ENCODE results near the gene OSBPL6.
A peak's percentile ranks its signal among the peaks of the same experiment; 100 is the strongest.

Gene OSBPL6

DNA sequence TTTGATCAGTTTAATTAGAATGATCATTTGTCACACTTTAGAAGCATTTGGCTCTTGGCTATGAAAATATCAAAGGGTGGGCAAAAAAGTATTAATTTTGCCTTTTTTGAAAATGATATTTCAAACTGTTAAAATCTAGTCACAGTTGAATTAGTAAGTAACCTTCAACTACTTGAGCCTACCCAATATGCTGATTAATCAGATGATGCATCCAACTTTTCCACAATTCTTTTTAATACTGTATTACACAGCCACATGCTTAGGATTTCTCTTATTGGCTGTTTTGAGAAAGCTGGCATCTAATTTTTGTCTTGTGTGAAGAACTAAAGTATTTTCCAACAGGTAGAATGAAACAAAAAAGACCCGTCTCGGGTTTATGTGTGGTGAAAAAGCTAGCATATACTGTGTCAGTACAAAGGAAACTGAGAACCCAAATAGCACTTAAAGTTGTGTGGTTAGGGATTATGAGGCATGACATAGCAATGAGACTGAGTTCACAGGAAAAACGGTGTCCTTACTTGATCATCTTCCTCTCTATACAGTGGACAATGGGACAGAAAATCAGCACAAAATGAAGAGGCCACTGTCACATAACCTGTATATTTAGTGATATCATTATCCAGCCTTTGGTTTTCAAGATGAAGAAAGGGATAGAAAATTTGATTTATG, 11.7 kb downstream of the OSBPL6 start:
- no peak overlapping the region for H3K4me3 ChIP-seq (ENCODE audit: low read length)
- no peaks in the 10 kb centered on the region for H3K36me3 ChIP-seq (ENCODE audit: insufficient read depth, low read length)
- H3K9me3 ChIP-seq (ENCODE audit: low read length) = no peaks in the 10 kb centered on the region
- peaks cover 8% of the 10 kb centered on the region for H3K4me1 ChIP-seq (ENCODE audit: insufficient read depth, low read length)
- no peak overlapping the region for H2AFZ ChIP-seq (ENCODE audit: low read depth, low read length)
- H3K27me3 ChIP-seq (ENCODE audit: insufficient read depth, low read length) = no peaks in the 10 kb centered on the region

DNA sequence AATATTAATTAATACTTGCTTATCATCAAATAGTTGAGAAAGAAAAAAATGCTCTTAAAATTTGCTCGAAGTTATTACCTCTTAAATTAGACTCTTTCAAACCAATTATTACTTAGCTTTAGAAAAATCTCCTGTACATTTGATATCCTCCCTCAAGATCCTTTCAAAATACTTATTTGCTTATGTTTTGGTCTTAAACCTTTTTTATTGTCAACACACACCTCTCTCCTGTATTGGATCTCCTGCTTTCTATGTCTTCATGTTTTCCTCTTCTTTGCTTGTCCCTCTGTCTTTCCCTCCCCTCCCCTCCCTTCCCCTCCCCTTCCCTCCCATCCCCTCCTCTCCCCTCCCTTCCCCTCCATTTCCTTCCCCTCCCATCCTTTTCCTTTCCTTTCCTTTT, 14.0 kb downstream of the OSBPL6 start:
- H2AFZ ChIP-seq (ENCODE audit: low read depth, low read length) = no peak overlapping the region
- H3K4me1 ChIP-seq (ENCODE audit: insufficient read depth, low read length) = peaks cover 25% of the 10 kb centered on the region
- no peaks in the 10 kb centered on the region for H3K27me3 ChIP-seq (ENCODE audit: insufficient read depth, low read length)
- no peak overlapping the region for H3K4me3 ChIP-seq (ENCODE audit: low read length)
- H3K36me3 ChIP-seq (ENCODE audit: insufficient read depth, low read length) = no peaks in the 10 kb centered on the region
- no peaks in the 10 kb centered on the region for H3K9me3 ChIP-seq (ENCODE audit: low read length)

DNA sequence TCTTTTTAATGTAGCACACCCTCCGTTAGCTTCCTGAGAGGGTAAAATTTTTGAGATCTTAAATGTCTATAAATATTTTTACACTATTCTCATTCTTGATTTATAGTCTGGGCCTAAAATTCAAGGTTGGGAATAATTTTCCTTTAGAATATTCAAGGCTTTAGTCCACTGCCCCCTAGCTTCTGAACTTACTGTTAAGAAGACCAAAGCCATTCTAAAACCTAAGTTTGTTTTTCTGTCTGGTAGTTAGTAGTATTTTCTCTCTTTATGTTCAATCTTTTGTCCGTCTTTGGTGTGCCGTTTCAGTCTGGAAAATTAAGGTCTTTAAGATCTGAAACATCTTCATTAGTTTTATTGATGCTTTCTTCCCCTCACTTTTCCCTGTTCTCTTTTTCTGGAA, 14.5 kb downstream of the OSBPL6 start:
- no peaks in the 10 kb centered on the region for H3K36me3 ChIP-seq (ENCODE audit: insufficient read depth, low read length)
- no peaks in the 10 kb centered on the region for H3K9me3 ChIP-seq (ENCODE audit: low read length)
- no peak overlapping the region for H3K4me3 ChIP-seq (ENCODE audit: low read length)
- H3K27me3 ChIP-seq (ENCODE audit: insufficient read depth, low read length) = no peaks in the 10 kb centered on the region
- H2AFZ ChIP-seq (ENCODE audit: low read depth, low read length) = no peak overlapping the region
- peaks cover 25% of the 10 kb centered on the region for H3K4me1 ChIP-seq (ENCODE audit: insufficient read depth, low read length)

DNA sequence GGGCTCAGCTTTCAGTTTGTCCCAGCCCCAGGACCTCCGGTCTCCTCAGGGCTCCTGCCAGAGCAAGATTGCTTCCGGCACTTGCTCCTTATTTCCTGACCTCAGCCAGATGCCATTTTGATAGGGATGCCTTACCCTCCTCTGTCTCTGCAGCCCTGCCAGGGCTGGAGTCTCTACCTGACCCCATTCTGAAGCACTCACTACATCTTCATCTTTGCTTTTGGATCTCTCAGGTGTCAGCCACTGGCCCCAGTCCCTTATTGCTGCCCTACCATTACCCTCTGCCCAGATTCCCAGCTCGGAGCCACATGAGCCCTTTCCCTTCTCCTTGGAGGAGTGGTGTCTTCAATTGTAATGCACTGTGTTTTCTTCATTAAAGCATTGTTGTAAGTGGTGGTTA, 17.1 kb downstream of the OSBPL6 start:
- peaks cover 19% of the 10 kb centered on the region for H3K4me1 ChIP-seq (ENCODE audit: insufficient read depth, low read length)
- no peaks in the 10 kb centered on the region for H3K27me3 ChIP-seq (ENCODE audit: insufficient read depth, low read length)
- H2AFZ ChIP-seq (ENCODE audit: low read depth, low read length) = no peak overlapping the region
- H3K4me3 ChIP-seq (ENCODE audit: low read length) = no peak overlapping the region
- H3K9me3 ChIP-seq (ENCODE audit: low read length) = no peaks in the 10 kb centered on the region
- no peaks in the 10 kb centered on the region for H3K36me3 ChIP-seq (ENCODE audit: insufficient read depth, low read length)

DNA sequence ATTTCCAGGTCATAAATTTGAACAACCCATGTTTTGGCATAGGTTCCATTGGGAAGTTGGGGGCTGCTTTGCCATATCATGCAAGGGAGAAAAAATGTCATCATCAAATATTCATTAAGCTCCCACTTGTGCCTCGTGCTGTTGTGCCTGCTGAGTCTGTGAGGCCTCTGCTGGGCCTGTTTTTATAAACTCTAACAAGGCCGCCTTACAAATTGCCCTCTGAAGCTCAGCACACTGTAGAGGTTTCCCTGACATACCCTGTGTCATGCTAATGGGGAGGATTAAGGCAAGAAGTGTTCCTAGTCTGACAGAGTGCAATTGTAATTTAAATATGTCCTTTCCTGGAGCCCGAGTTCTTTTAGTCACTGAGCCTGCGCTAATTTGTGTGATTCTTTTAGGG, 17.6 kb downstream of the OSBPL6 start:
- H3K4me3 ChIP-seq (ENCODE audit: low read length) = peak overlapping the region; percentile 11
- H3K4me1 ChIP-seq (ENCODE audit: insufficient read depth, low read length) = peaks cover 19% of the 10 kb centered on the region
- no peaks in the 10 kb centered on the region for H3K9me3 ChIP-seq (ENCODE audit: low read length)
- H3K36me3 ChIP-seq (ENCODE audit: insufficient read depth, low read length) = no peaks in the 10 kb centered on the region
- H2AFZ ChIP-seq (ENCODE audit: low read depth, low read length) = no peak overlapping the region
- H3K27me3 ChIP-seq (ENCODE audit: insufficient read depth, low read length) = no peaks in the 10 kb centered on the region

GRCh38 chr2:178213991-178214390, 19.7 kb downstream of the OSBPL6 start:
- no peaks in the 10 kb centered on the region for H3K9me3 ChIP-seq (ENCODE audit: low read length)
- peaks cover 19% of the 10 kb centered on the region for H3K4me1 ChIP-seq (ENCODE audit: insufficient read depth, low read length)
- no peak overlapping the region for H2AFZ ChIP-seq (ENCODE audit: low read depth, low read length)
- H3K27me3 ChIP-seq (ENCODE audit: insufficient read depth, low read length) = no peaks in the 10 kb centered on the region
- H3K36me3 ChIP-seq (ENCODE audit: insufficient read depth, low read length) = no peaks in the 10 kb centered on the region
- no peak overlapping the region for H3K4me3 ChIP-seq (ENCODE audit: low read length)

DNA sequence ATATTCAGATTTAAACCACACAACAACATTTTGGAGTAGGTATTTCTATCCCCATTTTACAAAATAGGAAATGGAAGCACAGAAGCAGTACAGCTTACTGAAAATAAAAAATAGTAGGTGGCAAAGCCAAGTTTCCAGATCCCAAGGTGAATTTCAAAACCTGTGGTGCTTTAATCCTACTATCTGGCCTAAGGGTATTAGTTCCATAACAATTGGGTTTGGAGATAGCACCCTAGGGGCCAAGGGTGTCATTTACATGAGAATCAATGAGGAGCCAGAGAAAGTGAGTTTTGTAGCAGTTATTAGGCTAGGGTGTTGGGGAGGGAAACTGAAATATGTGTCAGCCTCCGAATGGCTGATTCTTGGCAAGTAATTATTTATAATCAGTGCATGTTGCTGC, 24.9 kb downstream of the OSBPL6 start:
- no peaks in the 10 kb centered on the region for H3K36me3 ChIP-seq (ENCODE audit: insufficient read depth, low read length)
- H3K4me3 ChIP-seq (ENCODE audit: low read length) = no peak overlapping the region
- no peaks in the 10 kb centered on the region for H3K9me3 ChIP-seq (ENCODE audit: low read length)
- H2AFZ ChIP-seq (ENCODE audit: low read depth, low read length) = no peak overlapping the region
- no peaks in the 10 kb centered on the region for H3K27me3 ChIP-seq (ENCODE audit: insufficient read depth, low read length)
- H3K4me1 ChIP-seq (ENCODE audit: insufficient read depth, low read length) = peaks cover 10% of the 10 kb centered on the region

GRCh38 chr2:178220814-178221213, 26.5 kb downstream of the OSBPL6 start:
- Histone ChIP-seq H3K36me3 (ENCODE audit: insufficient read depth, low read length) (no peaks in the 10 kb centered on the region), H3K9me3 (ENCODE audit: low read length) (no peaks in the 10 kb centered on the region), H3K4me1 (ENCODE audit: insufficient read depth, low read length) (peaks cover 23% of the 10 kb centered on the region), H3K4me3 (ENCODE audit: low read length) (no peak overlapping the region), H3K27me3 (ENCODE audit: insufficient read depth, low read length) (no peaks in the 10 kb centered on the region), H2AFZ (ENCODE audit: low read depth, low read length) (no peak overlapping the region)

- Histone ChIP-seq H2AFZ (ENCODE audit: low read depth, low read length) (no peak overlapping the region), H3K27me3 (ENCODE audit: insufficient read depth, low read length) (no peaks in the 10 kb centered on the region), H3K4me1 (ENCODE audit: insufficient read depth, low read length) (peaks cover 23% of the 10 kb centered on the region), H3K36me3 (ENCODE audit: insufficient read depth, low read length) (no peaks in the 10 kb centered on the region), H3K4me3 (ENCODE audit: low read length) (no peak overlapping the region), H3K9me3 (ENCODE audit: low read length) (no peaks in the 10 kb centered on the region)
These were observed 27.2 kb downstream of the OSBPL6 start for GRCh38 chr2:178221556-178221955.

DNA sequence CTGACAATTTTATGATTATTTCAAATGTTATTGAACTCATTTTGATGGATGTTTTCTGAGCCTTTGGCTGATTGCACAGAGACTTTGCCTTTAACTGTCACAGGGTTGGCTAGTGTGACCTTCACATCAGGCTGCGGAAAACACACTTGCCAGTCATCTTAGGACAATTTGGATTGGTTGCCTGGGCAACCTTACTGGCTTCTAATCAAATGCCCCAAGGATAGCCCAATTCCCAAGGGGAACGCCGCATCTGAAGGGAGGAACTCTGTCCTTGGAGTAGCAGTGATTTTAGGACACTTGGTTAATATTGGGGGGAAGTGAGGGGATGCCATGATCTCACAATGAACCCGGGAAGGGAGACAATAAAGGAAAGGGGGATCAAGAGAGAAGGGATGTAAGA, 29.5 kb downstream of the OSBPL6 start:
- Histone ChIP-seq H2AFZ (ENCODE audit: low read depth, low read length) (no peak overlapping the region), H3K4me3 (ENCODE audit: low read length) (no peak overlapping the region), H3K27me3 (ENCODE audit: insufficient read depth, low read length) (no peaks in the 10 kb centered on the region), H3K9me3 (ENCODE audit: low read length) (no peaks in the 10 kb centered on the region), H3K36me3 (ENCODE audit: insufficient read depth, low read length) (no peaks in the 10 kb centered on the region), H3K4me1 (ENCODE audit: insufficient read depth, low read length) (peaks cover 23% of the 10 kb centered on the region)

DNA sequence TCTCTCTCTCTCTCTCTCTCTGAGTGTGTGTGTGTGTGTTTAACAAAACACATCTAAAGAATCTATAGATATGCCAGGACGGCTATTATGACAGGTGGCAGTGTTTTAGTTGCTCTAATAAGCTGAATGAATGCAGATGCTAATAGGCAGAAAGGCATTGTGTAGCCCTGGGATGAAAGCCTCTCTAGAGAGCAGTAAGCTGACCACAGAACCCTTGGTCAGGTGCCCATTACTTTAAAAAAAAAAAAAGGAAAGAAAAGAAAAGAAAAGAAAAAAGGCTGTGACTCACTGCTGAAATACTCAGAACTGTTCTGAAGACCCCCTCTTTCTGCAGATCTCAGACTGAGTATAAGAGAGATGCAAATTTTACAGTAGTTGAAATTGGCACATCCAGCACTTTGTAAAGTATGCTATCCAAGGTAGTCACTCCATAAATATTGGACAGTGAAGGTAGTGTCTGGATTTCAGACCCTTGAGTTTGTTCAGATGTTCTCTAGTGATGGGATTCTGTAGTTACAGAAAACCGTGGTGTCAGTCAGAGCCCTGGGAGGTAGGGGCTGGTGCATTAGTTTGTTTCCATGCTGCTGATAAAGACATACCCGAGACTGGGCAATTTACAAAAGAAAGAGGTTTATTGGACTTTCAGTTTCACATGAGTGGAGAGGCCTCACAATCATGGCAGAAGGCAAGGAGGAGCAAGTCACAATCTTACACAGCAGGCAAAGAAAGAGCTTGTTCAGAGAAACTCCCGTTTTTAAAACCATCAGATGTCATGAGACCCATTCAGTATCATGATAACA, 30.9 kb downstream of the OSBPL6 start:
- Histone ChIP-seq H3K27me3 (ENCODE audit: insufficient read depth, low read length) (no peaks in the 10 kb centered on the region), H3K4me1 (ENCODE audit: insufficient read depth, low read length) (peaks cover 23% of the 10 kb centered on the region), H3K36me3 (ENCODE audit: insufficient read depth, low read length) (no peaks in the 10 kb centered on the region), H3K4me3 (ENCODE audit: low read length) (no peak overlapping the region), H2AFZ (ENCODE audit: low read depth, low read length) (no peak overlapping the region), H3K9me3 (ENCODE audit: low read length) (no peaks in the 10 kb centered on the region)

GRCh38 chr2:178227187-178227586, 32.9 kb downstream of the OSBPL6 start:
- Histone ChIP-seq H2AFZ (ENCODE audit: low read depth, low read length) (no peak overlapping the region), H3K27me3 (ENCODE audit: insufficient read depth, low read length) (no peaks in the 10 kb centered on the region), H3K36me3 (ENCODE audit: insufficient read depth, low read length) (no peaks in the 10 kb centered on the region), H3K4me1 (ENCODE audit: insufficient read depth, low read length) (peaks cover 23% of the 10 kb centered on the region), H3K4me3 (ENCODE audit: low read length) (no peak overlapping the region), H3K9me3 (ENCODE audit: low read length) (no peaks in the 10 kb centered on the region)

DNA sequence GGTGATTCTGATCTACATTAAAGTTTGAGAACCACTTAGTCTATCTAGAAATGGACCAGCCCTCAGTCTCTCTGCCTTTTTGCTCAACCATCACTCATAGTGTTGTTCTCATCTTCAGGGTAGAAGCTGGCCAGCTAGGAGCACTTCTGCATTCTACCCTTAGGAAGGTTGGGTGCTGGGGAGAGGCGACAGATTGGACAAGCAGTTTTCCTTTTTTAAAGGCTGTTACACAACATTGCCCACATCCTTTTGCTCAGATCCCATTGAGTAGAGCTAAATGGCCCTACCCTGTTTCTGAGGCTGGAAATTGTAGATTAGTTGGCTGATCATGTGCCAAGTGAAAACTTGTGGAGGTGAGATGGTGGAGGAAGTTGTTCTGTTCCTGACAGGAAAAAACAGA, 35.6 kb downstream of the OSBPL6 start:
- Histone ChIP-seq H3K36me3 (ENCODE audit: insufficient read depth, low read length) (no peaks in the 10 kb centered on the region), H3K9me3 (ENCODE audit: low read length) (no peaks in the 10 kb centered on the region), H3K27me3 (ENCODE audit: insufficient read depth, low read length) (no peaks in the 10 kb centered on the region), H3K4me3 (ENCODE audit: low read length) (no peak overlapping the region), H2AFZ (ENCODE audit: low read depth, low read length) (no peak overlapping the region), H3K4me1 (ENCODE audit: insufficient read depth, low read length) (peaks cover 7% of the 10 kb centered on the region)
